GM19328 (cell line): ENCODE measurements around the gene CEP85L.

Experiments
- ATAC-seq: cut with Tn5 transposase; IDR thresholded peaks from one replicate; pipeline ENCODE4 v1.9.1; 2021; ENCODE audit warnings: mild to moderate bottlenecking, moderate library complexity; ENCODE audit not compliant: unreplicated experiment

CEP85L gene

GRCh38 chr6:118661831-118662230 lies 10.4 kb upstream of the CEP85L start:
- no peak for ATAC-seq

GRCh38 chr6:118660218-118660569 lies 8.8 kb upstream of the CEP85L start:
- ATAC-seq, result no peak

GRCh38 chr6:118659513-118660217 lies 8.3 kb upstream of the CEP85L start:
- no peak for ATAC-seq

GRCh38 chr6:118656847-118657451 lies 5.6 kb upstream of the CEP85L start:
- no peak for ATAC-seq

GRCh38 chr6:118652051-118652615 lies 742 bp upstream of the CEP85L start:
- no peak for ATAC-seq

- peak; percentile 43 for ATAC-seq
Observed at GRCh38 chr6:118650582-118651281, 659 bp downstream of the CEP85L start.

GRCh38 chr6:118649918-118650581 lies 1.3 kb downstream of the CEP85L start:
- ATAC-seq, result no peak

- ATAC-seq, result no peak
Observed at GRCh38 chr6:118648866-118649554, 2.4 kb downstream of the CEP85L start.

GRCh38 chr6:118646977-118647376 lies 4.4 kb downstream of the CEP85L start:
- no peak for ATAC-seq

- ATAC-seq, result no peak
Observed at GRCh38 chr6:118645395-118645794, 6.0 kb downstream of the CEP85L start.

- no peak for ATAC-seq
Observed at GRCh38 chr6:118644007-118644406, 7.4 kb downstream of the CEP85L start.

GRCh38 chr6:118641042-118641441 lies 10.3 kb downstream of the CEP85L start:
- ATAC-seq, result no peak

- ATAC-seq, result peak; percentile 81
Observed at GRCh38 chr6:118639054-118639964, 12.1 kb downstream of the CEP85L start.

- no peak for ATAC-seq
Observed at GRCh38 chr6:118638288-118638687, 13.1 kb downstream of the CEP85L start.

GRCh38 chr6:118635909-118636735 lies 15.3 kb downstream of the CEP85L start:
- no peak for ATAC-seq

- no peak for ATAC-seq
Observed at GRCh38 chr6:118632359-118632758, 19.0 kb downstream of the CEP85L start.

- no peak for ATAC-seq
Observed at GRCh38 chr6:118630923-118631322, 20.5 kb downstream of the CEP85L start.

GRCh38 chr6:118630067-118630466 lies 21.3 kb downstream of the CEP85L start:
- no peak for ATAC-seq

GRCh38 chr6:118627724-118628123 lies 23.7 kb downstream of the CEP85L start:
- ATAC-seq, result no peak
